Liver (tissue), 9 donors: Measurements from ENCODE around the gene ZC3H7B. TPM values are rescaled to one million over a fixed set of nuclear protein-coding genes. Genes with fewer than 3 reads are reported as not detected.

ENCODE experiments used
- DNase-seq: peaks from one replicate; pipeline ENCODE4 v3.0.0-alpha.2; 2017; ENCODE audit warnings: low spot score
- H3K27ac ChIP-seq, 2 donors: one replicate each; pipeline ENCODE4 v1.7.0; 2013; ENCODE audit warnings: inconsistent platforms in 2 of 2, low read length in 2 of 2, control low read depth in 1 of 2, low read depth in 1 of 2, mild to moderate bottlenecking in 1 of 2
- H3K27me3 ChIP-seq, 4 donors: one replicate each; pipeline versions ENCODE4 v1.6.1 to v1.7.0; 2013; ENCODE audit warnings: low read length in 3 of 4, inconsistent platforms in 1 of 4, mild to moderate bottlenecking in 1 of 4, moderate library complexity in 1 of 4; ENCODE audit not compliant: control insufficient read depth in 4 of 4, insufficient read depth in 4 of 4
- H3K36me3 ChIP-seq, 4 donors: one replicate each; pipeline versions ENCODE4 v1.6.1 to v1.7.0; 2013; ENCODE audit warnings: low read length in 3 of 4, mild to moderate bottlenecking in 3 of 4, low read depth in 1 of 4, moderate library complexity in 1 of 4; ENCODE audit not compliant: control insufficient read depth in 4 of 4, insufficient read depth in 3 of 4
- H3K4me1 ChIP-seq, 4 donors: one replicate each; pipeline versions ENCODE4 v1.6.1 to v1.7.0; 2013; ENCODE audit warnings: low read length in 3 of 4, mild to moderate bottlenecking in 3 of 4, moderate library complexity in 1 of 4; ENCODE audit not compliant: control insufficient read depth in 4 of 4, insufficient read depth in 4 of 4
- H3K4me3 ChIP-seq, 3 donors: one replicate each; pipeline versions ENCODE4 v1.6.1 to v1.7.0; 2013; ENCODE audit warnings: low read length in 3 of 3, control low read depth in 1 of 3, low read depth in 1 of 3, mild to moderate bottlenecking in 1 of 3
- H3K9ac ChIP-seq, 2 donors: one replicate each; pipeline ENCODE4 v1.7.0; 2013; ENCODE audit warnings: low read length in 2 of 2, mild to moderate bottlenecking in 2 of 2, moderate library complexity in 2 of 2, control low read depth in 1 of 2, low read depth in 1 of 2
- H3K9me3 ChIP-seq, 4 donors: one replicate each; pipeline versions ENCODE4 v1.6.1 to v1.7.0; 2013; ENCODE audit warnings: low read length in 3 of 4; ENCODE audit not compliant: control insufficient read depth in 4 of 4
- ATF3 ChIP-seq: IDR thresholded peaks from 2 replicates; pipeline ENCODE4 v1.6.1; 2016; ENCODE audit warnings: antibody characterized with exemption
- CTCF ChIP-seq: fragments of 150-350 bp; IDR thresholded peaks from 2 replicates; pipeline ENCODE4 v1.5.1; 2017; ENCODE audit warnings: improper control_type of control experiment, low read depth, low read length; ENCODE audit not compliant: missing input control
- EGR1 ChIP-seq, 2 donors: IDR thresholded peaks; 2 replicates each; pipeline ENCODE4 v1.6.1; 2016 to 2018; ENCODE audit warnings: antibody characterized with exemption in 2 of 2, low read depth in 2 of 2
- FOXA1 ChIP-seq: IDR thresholded peaks from 2 replicates; pipeline ENCODE4 v1.6.1; 2016; ENCODE audit warnings: antibody characterized with exemption
- FOXA2 ChIP-seq: IDR thresholded peaks from 2 replicates; pipeline ENCODE4 v1.6.1; 2016; ENCODE audit warnings: antibody characterized with exemption
- HNF4A ChIP-seq, 2 donors: conservative IDR thresholded peaks; 2 replicates each; pipeline ENCODE4 v1.6.1; 2016; ENCODE audit warnings: antibody characterized with exemption in 2 of 2, mild to moderate bottlenecking in 2 of 2
- HNF4G ChIP-seq: IDR thresholded peaks from 2 replicates; pipeline ENCODE4 v1.6.1; 2016; ENCODE audit warnings: antibody characterized with exemption
- JUND ChIP-seq, 2 donors: IDR thresholded peaks; 2 replicates each; pipeline ENCODE4 v1.6.1; 2016; ENCODE audit warnings: antibody characterized with exemption in 2 of 2
- MAX ChIP-seq: IDR thresholded peaks from 2 replicates; pipeline ENCODE4 v1.6.1; 2016; ENCODE audit warnings: antibody characterized with exemption
- NR2F2 ChIP-seq: IDR thresholded peaks from 2 replicates; pipeline ENCODE4 v1.6.1; 2016; ENCODE audit warnings: antibody characterized with exemption
- RAD21 ChIP-seq, 2 donors: IDR thresholded peaks; 2 replicates each; pipeline ENCODE4 v1.6.1; 2016; ENCODE audit warnings: antibody characterized with exemption in 2 of 2, mild to moderate bottlenecking in 2 of 2
- REST ChIP-seq: IDR thresholded peaks from 2 replicates; pipeline ENCODE4 v1.6.1; 2016; ENCODE audit warnings: antibody characterized with exemption, mild to moderate bottlenecking
- RXRA ChIP-seq, 2 donors: IDR thresholded peaks; 2 replicates each; pipeline ENCODE4 v1.6.1; 2017 to 2018; ENCODE audit warnings: antibody characterized with exemption in 2 of 2, mild to moderate bottlenecking in 1 of 2
- SP1 ChIP-seq: IDR thresholded peaks from 2 replicates; pipeline ENCODE4 v1.6.1; 2018; ENCODE audit warnings: antibody characterized with exemption, mild to moderate bottlenecking
- TAF1 ChIP-seq: conservative IDR thresholded peaks from 2 replicates; pipeline ENCODE4 v1.6.1; 2016; ENCODE audit warnings: antibody characterized with exemption, mild to moderate bottlenecking
- YY1 ChIP-seq: IDR thresholded peaks from 2 replicates; pipeline ENCODE4 v1.6.1; 2016; ENCODE audit warnings: antibody characterized with exemption, mild to moderate bottlenecking
- ZBTB33 ChIP-seq: IDR thresholded peaks from 2 replicates; pipeline ENCODE4 v1.6.1; 2016; ENCODE audit warnings: antibody characterized with exemption
- WGBS: extraction: QIAGEN DNeasy Blood & Tissue Kit; methylation state at CpG from one replicate; pipeline ENCODE4 v1.1.7; 2013; 5-methylcytosine and 5-hydroxymethylcytosine counted together
- polyA plus RNA-seq, 2 donors: library from polyadenylated mRNA; stranded (reverse) in 1 of 2; unstranded in 1 of 2; fragments of 200-250 nt in 1 of 2; fragments of >200 nt in 1 of 2; fragmentation: Nextera tagmentation in 1 of 2; extraction: Ambion mirVana in 1 of 2; gene quantifications; one replicate each; pipeline versions ENCODE4 v1.2.1 to v1.2.3, GENCODE V29; 2013 to 2015
- total RNA-seq, 2 donors: library from RNA; depleted of rRNA; stranded (reverse); fragments of >200 nt; gene quantifications; one replicate each; pipeline ENCODE4 v1.2.3, GENCODE V29; 2014
- donor health status: healthy.
- donor health status: healthy.
- donor health status: healthy.
- donor health status: healthy.
- donor health status: healthy.

ZC3H7B gene
- total and polyA plus RNA-seq, 4 donors: 6.6 to 50.2 (median 26.1) TPM

- TF ChIP-seq CTCF: peak; percentile 12
- peak in 1 of 2 donors; percentile 46 for TF ChIP-seq JUND (IDR thresholded peaks at IDR 0.05)
- TF ChIP-seq ZBTB33: no peak
- TF ChIP-seq HNF4A (conservative IDR thresholded peaks at IDR 0.05): peak; percentile 49 to 85
Measured at GRCh38 chr22:41334215-41334614, 32.9 kb downstream of the ZC3H7B start (continued).

- 97% methylated on average over 11 of the region's 11 CpGs for WGBS
- H3K4me1 ChIP-seq: peaks cover 3 to 29% (median 20%) of the 10 kb centered on the region in 4 donors
- TF ChIP-seq ZBTB33 (no peak), MAX (no peak), ATF3 (no peak), EGR1 (IDR thresholded peaks at IDR 0.05; ENCODE audit: low read depth in 2 of 2) (no peak), REST (no peak), RXRA (IDR thresholded peaks at IDR 0.05) (no peak), SP1 (no peak), NR2F2 (no peak), CTCF (no peak), YY1 (no peak), JUND (IDR thresholded peaks at IDR 0.05) (no peak), TAF1 (no peak), HNF4A (conservative IDR thresholded peaks at IDR 0.05) (no peak), HNF4G (no peak), RAD21 (IDR thresholded peaks at IDR 0.05) (no peak), FOXA2 (no peak), FOXA1 (no peak)
- no peak overlapping the region for H3K4me3 ChIP-seq
- H3K27me3 ChIP-seq: no peaks in the 10 kb centered on the region
- peaks cover 8 to 45% (median 19%) of the 10 kb centered on the region in 4 donors for H3K36me3 ChIP-seq
- no peak overlapping the region for H3K9ac ChIP-seq
- H3K27ac ChIP-seq: no peak overlapping the region
- DNase-seq: no peak
- H3K9me3 ChIP-seq: no peaks in the 10 kb centered on the region
Measured at GRCh38 chr22:41334951-41335635, 33.8 kb downstream of the ZC3H7B start.
